Liver (tissue), 9 donors: Measurements from ENCODE around the gene LEKR1. TPM values are rescaled to one million over a fixed set of nuclear protein-coding genes. Genes with fewer than 3 reads are reported as not detected.

Experiments used
- DNase-seq: peaks from one replicate; pipeline ENCODE4 v3.0.0-alpha.2; 2017; ENCODE audit warnings: low spot score
- H3K27ac ChIP-seq, 2 donors: one replicate each; pipeline ENCODE4 v1.7.0; 2013; ENCODE audit warnings: inconsistent platforms in 2 of 2, low read length in 2 of 2, control low read depth in 1 of 2, low read depth in 1 of 2, mild to moderate bottlenecking in 1 of 2
- H3K27me3 ChIP-seq, 4 donors: one replicate each; pipeline versions ENCODE4 v1.6.1 to v1.7.0; 2013; ENCODE audit warnings: low read length in 3 of 4, inconsistent platforms in 1 of 4, mild to moderate bottlenecking in 1 of 4, moderate library complexity in 1 of 4; ENCODE audit not compliant: control insufficient read depth in 4 of 4, insufficient read depth in 4 of 4
- H3K36me3 ChIP-seq, 4 donors: one replicate each; pipeline versions ENCODE4 v1.6.1 to v1.7.0; 2013; ENCODE audit warnings: low read length in 3 of 4, mild to moderate bottlenecking in 3 of 4, low read depth in 1 of 4, moderate library complexity in 1 of 4; ENCODE audit not compliant: control insufficient read depth in 4 of 4, insufficient read depth in 3 of 4
- H3K4me1 ChIP-seq, 4 donors: one replicate each; pipeline versions ENCODE4 v1.6.1 to v1.7.0; 2013; ENCODE audit warnings: low read length in 3 of 4, mild to moderate bottlenecking in 3 of 4, moderate library complexity in 1 of 4; ENCODE audit not compliant: control insufficient read depth in 4 of 4, insufficient read depth in 4 of 4
- H3K4me3 ChIP-seq, 3 donors: one replicate each; pipeline versions ENCODE4 v1.6.1 to v1.7.0; 2013; ENCODE audit warnings: low read length in 3 of 3, control low read depth in 1 of 3, low read depth in 1 of 3, mild to moderate bottlenecking in 1 of 3
- H3K9ac ChIP-seq, 2 donors: one replicate each; pipeline ENCODE4 v1.7.0; 2013; ENCODE audit warnings: low read length in 2 of 2, mild to moderate bottlenecking in 2 of 2, moderate library complexity in 2 of 2, control low read depth in 1 of 2, low read depth in 1 of 2
- H3K9me3 ChIP-seq, 4 donors: one replicate each; pipeline versions ENCODE4 v1.6.1 to v1.7.0; 2013; ENCODE audit warnings: low read length in 3 of 4; ENCODE audit not compliant: control insufficient read depth in 4 of 4
- ATF3 ChIP-seq: IDR thresholded peaks from 2 replicates; pipeline ENCODE4 v1.6.1; 2016; ENCODE audit warnings: antibody characterized with exemption
- EGR1 ChIP-seq, 2 donors: IDR thresholded peaks; 2 replicates each; pipeline ENCODE4 v1.6.1; 2016 to 2018; ENCODE audit warnings: antibody characterized with exemption in 2 of 2, low read depth in 2 of 2
- FOXA1 ChIP-seq: IDR thresholded peaks from 2 replicates; pipeline ENCODE4 v1.6.1; 2016; ENCODE audit warnings: antibody characterized with exemption
- FOXA2 ChIP-seq: IDR thresholded peaks from 2 replicates; pipeline ENCODE4 v1.6.1; 2016; ENCODE audit warnings: antibody characterized with exemption
- GABPA ChIP-seq, 2 donors: IDR thresholded peaks in 1 of 2; conservative IDR thresholded peaks in 1 of 2; 2 replicates each; pipeline ENCODE4 v1.6.1; 2016; ENCODE audit warnings: antibody characterized with exemption in 2 of 2, mild to moderate bottlenecking in 1 of 2, moderate library complexity in 1 of 2
- HNF4A ChIP-seq, 2 donors: conservative IDR thresholded peaks; 2 replicates each; pipeline ENCODE4 v1.6.1; 2016; ENCODE audit warnings: antibody characterized with exemption in 2 of 2, mild to moderate bottlenecking in 2 of 2
- HNF4G ChIP-seq: IDR thresholded peaks from 2 replicates; pipeline ENCODE4 v1.6.1; 2016; ENCODE audit warnings: antibody characterized with exemption
- JUND ChIP-seq, 2 donors: IDR thresholded peaks; 2 replicates each; pipeline ENCODE4 v1.6.1; 2016; ENCODE audit warnings: antibody characterized with exemption in 2 of 2
- NR2F2 ChIP-seq: IDR thresholded peaks from 2 replicates; pipeline ENCODE4 v1.6.1; 2016; ENCODE audit warnings: antibody characterized with exemption
- RAD21 ChIP-seq, 2 donors: IDR thresholded peaks; 2 replicates each; pipeline ENCODE4 v1.6.1; 2016; ENCODE audit warnings: antibody characterized with exemption in 2 of 2, mild to moderate bottlenecking in 2 of 2
- SP1 ChIP-seq: IDR thresholded peaks from 2 replicates; pipeline ENCODE4 v1.6.1; 2018; ENCODE audit warnings: antibody characterized with exemption, mild to moderate bottlenecking
- TAF1 ChIP-seq: conservative IDR thresholded peaks from 2 replicates; pipeline ENCODE4 v1.6.1; 2016; ENCODE audit warnings: antibody characterized with exemption, mild to moderate bottlenecking
- YY1 ChIP-seq: IDR thresholded peaks from 2 replicates; pipeline ENCODE4 v1.6.1; 2016; ENCODE audit warnings: antibody characterized with exemption, mild to moderate bottlenecking
- ZBTB33 ChIP-seq: IDR thresholded peaks from 2 replicates; pipeline ENCODE4 v1.6.1; 2016; ENCODE audit warnings: antibody characterized with exemption
- WGBS: extraction: QIAGEN DNeasy Blood & Tissue Kit; methylation state at CpG from one replicate; pipeline ENCODE4 v1.1.7; 2013; 5-methylcytosine and 5-hydroxymethylcytosine counted together
- polyA plus RNA-seq, 2 donors: library from polyadenylated mRNA; stranded (reverse) in 1 of 2; unstranded in 1 of 2; fragments of 200-250 nt in 1 of 2; fragments of >200 nt in 1 of 2; fragmentation: Nextera tagmentation in 1 of 2; extraction: Ambion mirVana in 1 of 2; gene quantifications; one replicate each; pipeline versions ENCODE4 v1.2.1 to v1.2.3, GENCODE V29; 2013 to 2015
- total RNA-seq, 2 donors: library from RNA; depleted of rRNA; stranded (reverse); fragments of >200 nt; gene quantifications; one replicate each; pipeline ENCODE4 v1.2.3, GENCODE V29; 2014
- TF ChIP-seq, protein P1 (sequence below): IDR thresholded peaks from 2 replicates; pipeline ENCODE4 v1.6.1; 2016; ENCODE audit warnings: antibody characterized with exemption
- TF ChIP-seq, protein P2 (sequence below): fragments of 150-350 bp; IDR thresholded peaks from 2 replicates; pipeline ENCODE4 v1.5.1; 2017; ENCODE audit warnings: improper control_type of control experiment, low read depth, low read length; ENCODE audit not compliant: missing input control
- donor health status: healthy.
- donor health status: healthy.
- donor health status: healthy.
- donor health status: healthy.
- donor health status: healthy.

The LEKR1 gene
- total and polyA plus RNA-seq, 4 donors: 0.19 to 0.72 (median 0.44) TPM

DNA sequence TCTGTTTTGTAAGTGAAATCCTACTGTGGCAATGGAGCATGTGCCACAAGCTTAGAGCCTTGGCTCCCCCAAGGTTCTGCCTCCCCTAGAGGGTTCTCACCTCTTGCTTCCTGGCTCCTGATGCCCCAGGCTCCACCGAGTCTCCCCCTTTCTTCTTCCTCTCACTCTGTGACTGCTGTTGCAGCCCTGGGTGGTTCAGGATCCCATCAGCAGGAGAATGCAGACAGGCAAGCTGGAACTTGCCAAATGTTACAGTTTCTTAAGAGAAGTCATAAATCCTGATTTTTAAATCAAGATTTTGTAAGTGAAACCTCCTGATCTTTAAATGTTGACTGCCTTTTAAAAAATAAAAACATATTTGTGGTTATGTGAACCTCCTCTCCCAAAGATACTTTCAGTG is 199.9 kb downstream of the LEKR1 start:
- Histone ChIP-seq H3K27me3 (no peaks in the 10 kb centered on the region), H3K4me3 (no peak overlapping the region), H3K36me3 (no peaks in the 10 kb centered on the region), H3K9ac (no peak overlapping the region), H3K4me1 (no peaks in the 10 kb centered on the region), H3K9me3 (no peaks in the 10 kb centered on the region), H3K27ac (no peak overlapping the region)
- no peak for DNase-seq
- TF ChIP-seq GABPA (IDR thresholded peaks at IDR 0.05 in 1 of 2, conservative IDR thresholded peaks at IDR 0.05 in 1 of 2) (no peak), HNF4G (no peak), FOXA1 (no peak), ATF3 (no peak), HNF4A (conservative IDR thresholded peaks at IDR 0.05) (no peak), ZBTB33 (no peak), SP1 (no peak)
- TF ChIP-seq, protein P1, sequence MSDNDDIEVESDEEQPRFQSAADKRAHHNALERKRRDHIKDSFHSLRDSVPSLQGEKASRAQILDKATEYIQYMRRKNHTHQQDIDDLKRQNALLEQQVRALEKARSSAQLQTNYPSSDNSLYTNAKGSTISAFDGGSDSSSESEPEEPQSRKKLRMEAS: no peak
- 74% methylated on average over 1 of the region's 1 CpG for WGBS

DNA sequence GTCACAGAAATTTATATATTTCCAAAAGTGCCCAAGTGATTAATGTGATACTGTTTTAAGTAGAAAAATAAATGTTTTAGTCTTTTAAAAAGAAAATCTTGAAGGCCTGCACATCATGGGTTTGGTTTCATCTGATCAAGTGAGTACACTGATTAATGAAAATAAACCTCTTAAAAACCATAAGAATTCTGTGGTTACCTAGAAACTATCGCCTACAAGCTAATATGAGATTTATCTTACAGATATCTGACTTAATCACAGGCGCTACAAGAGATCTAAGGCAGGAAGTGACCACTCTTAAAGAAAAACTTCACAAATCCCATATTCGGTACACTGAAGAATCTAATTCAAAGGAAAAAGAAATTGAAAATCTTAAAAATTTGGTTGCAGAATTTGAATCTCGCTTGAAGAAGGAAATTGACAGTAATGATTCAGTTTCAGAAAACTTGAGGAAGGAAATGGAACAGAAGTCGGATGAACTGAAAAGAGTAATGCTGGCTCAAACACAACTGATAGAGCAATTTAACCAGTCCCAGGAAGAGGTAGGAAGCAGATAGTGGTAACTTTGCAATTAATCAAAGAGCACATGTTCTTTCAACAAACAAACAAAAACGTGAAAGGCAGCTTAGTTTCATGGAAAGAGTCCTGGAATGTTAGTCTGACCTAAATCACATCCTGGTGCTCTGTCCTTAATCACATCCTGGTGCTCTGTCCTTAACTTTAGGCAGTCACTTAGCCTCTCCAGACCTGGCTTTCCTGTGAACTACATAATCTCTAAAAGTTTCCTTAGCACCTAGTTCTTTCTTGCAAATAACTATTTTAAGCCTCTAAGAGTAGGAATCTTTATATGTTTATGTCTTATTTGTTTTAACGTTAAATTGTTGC is 201.9 kb downstream of the LEKR1 start:
- TF ChIP-seq NR2F2 (no peak), HNF4A (conservative IDR thresholded peaks at IDR 0.05) (no peak), EGR1 (IDR thresholded peaks at IDR 0.05; ENCODE audit: low read depth in 2 of 2) (no peak), GABPA (IDR thresholded peaks at IDR 0.05 in 1 of 2, conservative IDR thresholded peaks at IDR 0.05 in 1 of 2) (no peak), YY1 (no peak), RAD21 (IDR thresholded peaks at IDR 0.05) (no peak)
- TF ChIP-seq, protein P1: no peak
- no peak for DNase-seq
- no peak overlapping the region for H3K4me3 ChIP-seq
- WGBS: 66% methylated on average over 7 of the region's 7 CpGs
- H3K36me3 ChIP-seq: no peaks in the 10 kb centered on the region
- no peaks in the 10 kb centered on the region for H3K9me3 ChIP-seq
- H3K9ac ChIP-seq: no peak overlapping the region
- H3K4me1 ChIP-seq: no peaks in the 10 kb centered on the region
- H3K27ac ChIP-seq: no peak overlapping the region
- H3K27me3 ChIP-seq: no peaks in the 10 kb centered on the region

- Histone ChIP-seq H3K36me3 (no peaks in the 10 kb centered on the region), H3K4me1 (no peaks in the 10 kb centered on the region), H3K27me3 (no peaks in the 10 kb centered on the region), H3K9me3 (no peaks in the 10 kb centered on the region), H3K27ac (no peak overlapping the region), H3K9ac (no peak overlapping the region), H3K4me3 (no peak overlapping the region)
- TF ChIP-seq, protein P1: no peak
- TF ChIP-seq RAD21 (IDR thresholded peaks at IDR 0.05) (no peak), JUND (IDR thresholded peaks at IDR 0.05) (no peak), SP1 (no peak), TAF1 (no peak), FOXA2 (no peak), NR2F2 (no peak), HNF4A (conservative IDR thresholded peaks at IDR 0.05) (no peak), YY1 (no peak)
- TF ChIP-seq, protein P2, sequence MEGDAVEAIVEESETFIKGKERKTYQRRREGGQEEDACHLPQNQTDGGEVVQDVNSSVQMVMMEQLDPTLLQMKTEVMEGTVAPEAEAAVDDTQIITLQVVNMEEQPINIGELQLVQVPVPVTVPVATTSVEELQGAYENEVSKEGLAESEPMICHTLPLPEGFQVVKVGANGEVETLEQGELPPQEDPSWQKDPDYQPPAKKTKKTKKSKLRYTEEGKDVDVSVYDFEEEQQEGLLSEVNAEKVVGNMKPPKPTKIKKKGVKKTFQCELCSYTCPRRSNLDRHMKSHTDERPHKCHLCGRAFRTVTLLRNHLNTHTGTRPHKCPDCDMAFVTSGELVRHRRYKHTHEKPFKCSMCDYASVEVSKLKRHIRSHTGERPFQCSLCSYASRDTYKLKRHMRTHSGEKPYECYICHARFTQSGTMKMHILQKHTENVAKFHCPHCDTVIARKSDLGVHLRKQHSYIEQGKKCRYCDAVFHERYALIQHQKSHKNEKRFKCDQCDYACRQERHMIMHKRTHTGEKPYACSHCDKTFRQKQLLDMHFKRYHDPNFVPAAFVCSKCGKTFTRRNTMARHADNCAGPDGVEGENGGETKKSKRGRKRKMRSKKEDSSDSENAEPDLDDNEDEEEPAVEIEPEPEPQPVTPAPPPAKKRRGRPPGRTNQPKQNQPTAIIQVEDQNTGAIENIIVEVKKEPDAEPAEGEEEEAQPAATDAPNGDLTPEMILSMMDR: no peak
- no peak for DNase-seq
- WGBS: 78% methylated on average over 3 of the region's 3 CpGs
These were observed 203.2 kb downstream of the LEKR1 start for GRCh38 chr3:157029365-157029790.
